Measurements from ENCODE around the gene FRMPD2.
A peak's percentile ranks its signal among the peaks of the same experiment; 100 is the strongest.
"Not testable (repeated sequence)": the region's sequence is repeated elsewhere in the genome, so short reads cannot be mapped to it uniquely, and the experiment has no call there.

FRMPD2 gene

DNA sequence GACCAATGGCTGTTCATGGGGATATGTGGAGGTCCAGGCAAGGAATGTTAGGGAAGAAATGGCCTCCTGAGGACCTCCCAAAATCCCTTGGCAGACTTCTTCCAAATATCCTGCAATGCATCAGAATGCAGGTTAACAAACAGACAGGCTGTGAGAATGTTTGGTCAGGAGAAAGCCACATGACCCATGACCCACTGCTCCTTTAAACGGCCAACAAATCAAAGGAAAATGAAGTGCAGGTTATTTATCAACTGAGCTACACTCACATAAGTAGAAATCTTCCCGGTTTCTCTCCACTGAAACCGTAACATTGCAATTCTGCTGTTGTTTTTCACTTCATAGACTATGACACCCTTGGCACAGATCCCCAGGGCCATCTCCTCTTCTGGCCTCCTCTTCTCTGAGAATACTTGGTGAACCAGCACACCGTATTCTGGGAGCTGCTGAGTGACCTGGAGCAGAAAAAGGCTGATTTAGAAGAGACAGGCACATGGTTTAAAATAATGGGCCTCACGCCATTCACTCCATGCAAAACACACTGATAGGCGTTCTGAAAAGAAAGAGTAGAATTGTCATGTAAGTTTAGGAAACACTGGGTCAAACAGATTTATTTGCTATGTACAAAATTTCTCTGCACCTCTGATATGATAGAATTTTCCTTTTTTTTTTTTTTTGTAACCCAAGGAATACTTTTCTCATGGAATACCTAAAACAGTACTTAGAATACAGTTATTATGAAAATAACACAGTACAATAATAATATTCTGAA, 67.8 kb downstream of the FRMPD2 start:
- DNase-seq (ENCODE audit: low spot score) (no peak), FAIRE-seq (no peak)

DNA sequence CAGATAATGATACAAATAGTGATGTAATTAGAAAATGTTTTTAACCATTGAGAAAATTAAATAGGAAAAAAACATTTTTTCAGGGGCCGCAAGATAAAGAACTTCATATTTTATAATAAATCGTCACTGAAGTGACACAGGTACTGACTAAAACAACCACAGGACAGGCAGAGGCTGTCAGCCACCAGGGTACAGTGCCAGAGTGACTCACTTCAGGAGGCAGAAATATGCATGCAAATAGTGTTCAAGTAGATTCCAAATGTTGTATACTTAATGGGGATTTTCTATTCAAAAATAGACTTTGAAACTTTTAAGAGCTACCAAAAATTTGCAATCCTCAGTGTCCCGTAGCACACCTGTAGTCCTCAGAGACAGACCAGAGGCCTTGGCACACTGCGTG, 68.6 kb downstream of the FRMPD2 start:
- DNase-seq (ENCODE audit: low spot score) (no peak), FAIRE-seq (no peak)

DNA sequence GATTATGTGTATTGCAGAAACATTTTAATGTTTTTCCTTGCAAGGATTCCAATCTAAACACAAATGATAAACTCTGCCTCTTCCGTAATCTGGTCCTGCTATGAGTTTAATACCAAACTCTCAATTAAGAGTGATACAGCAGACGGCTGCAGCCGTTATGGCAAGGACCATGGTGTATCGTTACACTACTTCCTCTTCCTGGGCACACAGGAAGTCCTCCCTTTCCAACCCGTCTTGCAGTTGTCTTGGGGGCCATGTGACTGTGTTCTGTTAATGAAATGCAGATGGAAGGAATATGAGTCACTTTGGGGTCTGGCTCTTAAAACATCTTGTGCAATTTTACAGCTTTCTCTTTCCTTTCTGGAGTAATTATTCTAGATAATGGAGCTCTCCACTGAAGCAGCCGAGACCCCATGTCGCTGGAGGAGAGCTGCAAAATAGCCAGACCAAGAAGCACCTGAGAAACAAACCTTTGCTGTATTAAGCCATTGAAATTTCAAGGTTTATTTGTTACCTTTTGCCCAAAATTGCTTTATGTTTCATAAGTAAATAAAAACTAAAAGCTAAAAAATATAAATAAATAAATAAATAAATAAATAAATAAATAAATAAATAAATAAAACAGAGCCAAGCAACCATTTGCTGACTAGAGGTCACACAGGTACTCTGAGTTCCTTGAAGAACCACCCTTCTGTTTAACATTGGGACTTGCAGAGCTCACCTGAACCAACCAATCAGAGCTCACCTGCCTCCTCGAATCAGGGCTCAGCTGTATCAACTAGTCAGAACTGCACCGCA, 74.7 kb downstream of the FRMPD2 start:
- FAIRE-seq: no peak
- no peak for DNase-seq (ENCODE audit: low spot score)

DNA sequence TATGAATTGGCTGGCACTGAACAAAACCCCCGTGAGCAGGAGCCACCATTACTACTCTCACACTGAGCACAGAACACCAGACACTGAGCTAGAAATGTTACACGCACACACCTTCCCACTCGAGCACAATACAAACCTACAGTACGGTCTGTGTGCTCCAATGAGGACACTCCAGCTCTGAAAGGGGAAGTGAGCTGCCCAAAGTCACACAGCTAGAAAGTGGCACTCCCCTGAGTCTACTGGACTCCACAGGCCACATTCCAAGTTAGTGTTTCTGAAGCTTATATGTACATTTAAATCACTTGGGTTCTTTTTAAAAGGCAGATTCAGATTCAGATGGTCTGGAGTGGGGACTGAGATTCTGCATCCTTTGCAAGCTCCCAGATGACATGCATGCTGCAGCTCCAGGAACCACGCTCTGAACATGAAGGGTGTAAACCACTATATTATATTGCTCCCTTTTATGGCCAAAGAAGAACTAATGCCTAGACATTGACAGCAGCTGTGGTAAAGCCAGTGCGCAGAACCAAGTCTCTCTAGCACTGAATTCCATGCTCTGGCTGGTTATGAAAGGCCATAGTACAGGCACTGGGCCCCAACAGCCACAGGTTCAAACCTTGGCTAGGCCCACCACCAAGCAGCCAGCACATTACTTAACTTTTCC, 77.1 kb downstream of the FRMPD2 start:
- DNase-seq (ENCODE audit: low spot score) (no peak), FAIRE-seq (peak; percentile 5)

DNA sequence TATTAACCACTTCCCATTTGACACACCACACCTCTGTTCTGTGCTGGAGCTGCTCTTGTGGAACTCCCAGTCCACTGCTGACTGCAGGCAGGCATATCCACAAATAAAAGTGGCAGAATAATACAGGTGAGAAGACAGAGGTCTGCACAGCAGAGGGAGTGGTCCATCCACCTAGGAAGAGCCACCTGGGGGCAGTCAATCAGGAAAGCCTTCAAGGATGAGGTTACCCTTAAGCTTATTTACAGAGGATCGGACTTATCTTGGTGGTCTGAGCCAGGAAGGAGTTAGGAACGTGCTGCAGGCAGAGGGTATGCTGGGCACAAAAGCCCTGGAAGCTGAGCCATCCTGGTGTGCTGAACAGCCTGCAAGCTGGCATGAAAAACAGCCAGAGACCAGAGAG, 78.7 kb downstream of the FRMPD2 start:
- FAIRE-seq (no peak), DNase-seq (ENCODE audit: low spot score) (no peak)

DNA sequence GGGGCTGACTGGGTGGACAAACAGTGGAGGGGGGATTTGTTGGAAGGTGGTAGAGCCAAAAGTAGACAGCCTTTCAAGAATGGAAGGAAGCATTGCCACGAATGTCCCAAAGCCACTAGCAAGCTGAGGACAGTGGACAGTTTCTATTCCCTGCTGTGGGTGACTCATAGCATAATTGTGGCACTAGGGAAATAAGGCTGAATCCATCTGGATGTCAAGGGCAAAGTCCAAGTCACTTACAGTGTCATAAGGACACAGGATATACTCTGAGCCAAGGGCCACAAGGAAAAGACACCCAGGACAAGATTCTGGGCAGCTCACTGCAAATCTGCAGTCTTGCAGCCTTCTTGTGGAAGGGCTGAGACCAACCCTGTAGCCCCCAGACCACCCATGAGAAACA, 79.7 kb downstream of the FRMPD2 start:
- FAIRE-seq: no peak
- no peak for DNase-seq (ENCODE audit: low spot score)

DNA sequence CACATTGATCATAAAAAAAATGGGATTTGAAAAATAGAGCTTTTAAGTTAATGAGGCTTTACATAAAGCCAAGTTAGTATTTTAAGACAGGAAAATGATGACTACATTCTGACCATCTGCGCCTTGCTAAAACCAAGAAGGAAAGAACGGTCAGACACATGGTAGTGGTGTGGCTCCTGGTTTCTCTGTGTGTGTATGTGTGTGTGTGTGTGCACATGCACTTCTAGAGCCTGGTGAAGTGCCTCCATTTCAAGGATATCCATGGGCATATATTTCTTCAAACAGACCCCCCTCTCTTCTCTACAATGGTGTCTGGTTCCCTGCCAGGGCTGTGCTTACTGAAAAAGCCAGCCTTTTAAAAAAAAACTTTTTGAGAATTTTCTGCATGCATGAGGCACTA, 80.9 kb downstream of the FRMPD2 start:
- DNase-seq (ENCODE audit: low spot score) (no peak), FAIRE-seq (no peak)

DNA sequence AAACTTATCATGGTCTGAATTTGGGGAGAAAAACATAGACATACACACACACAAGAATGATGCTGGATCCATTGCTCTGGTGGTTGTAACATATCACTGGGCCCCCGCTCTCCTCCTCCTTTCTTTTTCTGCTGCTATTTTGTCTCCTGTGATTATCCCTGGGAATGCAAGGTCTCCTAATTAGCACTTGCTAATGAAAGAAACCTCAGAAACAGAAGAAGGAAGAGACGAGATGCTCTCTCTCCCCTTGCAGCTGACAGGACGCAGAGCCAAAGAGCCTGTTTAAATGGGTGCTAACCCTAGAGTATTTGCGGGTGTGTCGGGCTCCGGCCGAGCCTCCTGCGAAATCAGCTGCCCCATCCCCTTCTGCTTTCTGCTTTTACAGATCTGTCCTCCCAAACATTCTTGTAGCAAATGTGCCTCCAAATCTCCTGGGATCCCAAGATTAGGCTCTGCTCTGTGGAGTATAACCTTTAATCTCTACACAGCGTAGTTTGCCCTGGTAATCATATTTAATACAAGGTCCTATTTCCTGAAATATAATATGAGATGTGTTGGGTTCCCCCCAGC, 81.5 kb downstream of the FRMPD2 start:
- DNase-seq (ENCODE audit: low spot score) (no peak), FAIRE-seq (no peak)

DNA sequence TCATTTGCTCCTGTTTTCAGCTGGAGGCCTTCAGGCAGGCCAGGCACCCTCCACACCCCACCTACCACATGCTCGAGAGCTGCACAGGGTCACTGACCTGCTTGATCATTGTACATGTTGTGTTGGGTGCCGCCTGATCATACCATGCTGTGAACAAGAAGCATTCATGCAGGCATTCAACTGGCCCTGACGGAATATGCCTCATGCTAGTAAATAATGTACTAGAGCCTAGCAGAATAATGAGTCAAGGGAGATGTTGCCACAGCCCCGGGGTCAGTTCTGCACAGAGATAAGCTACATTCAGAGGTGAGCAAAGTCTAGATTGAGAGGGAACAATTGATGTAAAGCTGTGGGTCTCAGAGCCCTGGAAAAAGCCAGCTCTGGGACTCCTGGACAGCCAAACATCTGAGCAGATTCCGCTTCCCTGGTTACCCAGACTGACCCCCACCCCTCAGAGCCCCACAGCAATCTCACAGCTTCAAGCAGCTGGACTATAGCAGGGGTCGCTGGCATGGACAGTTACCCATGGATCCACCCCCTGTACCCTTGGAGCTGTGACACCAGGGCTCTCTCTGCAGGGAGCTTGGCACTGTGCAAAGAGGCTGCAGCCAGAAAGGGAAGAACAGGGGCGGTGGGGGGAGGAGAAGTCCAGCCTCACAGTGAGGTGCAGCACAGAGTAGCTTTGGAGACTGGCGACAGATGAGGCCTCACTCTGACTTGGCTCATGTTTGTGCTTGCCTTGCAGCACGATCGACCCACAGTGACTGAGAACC, 86.6 kb downstream of the FRMPD2 start:
- no peak for FAIRE-seq
- no peak for DNase-seq (ENCODE audit: low spot score)

DNA sequence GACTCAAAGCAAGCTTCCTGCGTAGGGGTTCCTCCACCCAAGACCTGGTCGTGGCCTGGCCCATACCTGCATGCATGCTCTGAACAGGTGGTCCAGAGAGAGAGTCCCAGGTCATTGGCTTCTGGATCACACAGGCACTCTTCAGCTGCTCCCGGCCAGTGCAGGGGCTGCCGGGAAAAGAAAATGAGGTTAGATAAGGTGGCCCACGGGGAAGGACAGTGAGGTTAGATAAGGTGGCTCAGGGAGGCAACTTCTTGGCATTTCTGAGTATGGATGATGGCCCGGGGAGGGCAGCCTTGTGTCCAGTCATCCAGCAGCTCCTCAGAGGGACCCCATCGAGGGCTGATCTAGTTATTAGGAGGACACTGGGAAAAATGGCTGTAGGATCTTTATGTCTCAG, 87.4 kb downstream of the FRMPD2 start:
- FAIRE-seq (no peak), DNase-seq (ENCODE audit: low spot score) (no peak)

DNA sequence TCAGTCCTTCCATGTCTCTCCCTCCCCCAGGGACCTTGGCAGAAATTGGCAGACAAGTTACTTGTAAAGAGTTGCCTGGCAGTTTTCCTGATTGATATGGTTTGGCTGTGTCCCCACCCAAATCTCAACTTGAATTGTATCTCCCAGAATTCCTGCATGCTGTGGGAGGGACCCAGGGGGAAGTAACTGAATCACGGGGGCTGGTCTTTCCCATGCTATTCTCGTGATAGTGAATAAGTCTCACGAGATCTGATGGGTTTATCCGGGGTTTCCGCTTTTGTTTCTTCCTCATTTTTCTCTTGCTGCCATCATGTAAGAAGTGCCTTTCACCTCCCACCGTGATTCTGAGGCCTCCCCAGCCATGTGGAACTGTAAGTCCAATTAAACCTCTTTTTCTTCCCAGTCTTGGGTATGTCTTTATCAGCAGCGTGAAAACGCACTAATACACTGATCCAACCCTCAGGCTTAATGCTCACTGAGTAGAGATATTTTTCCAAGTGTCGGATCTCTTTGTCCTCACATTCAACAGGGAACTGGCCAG, 88.2 kb downstream of the FRMPD2 start:
- not testable (repeated sequence) for FAIRE-seq; DNase-seq (ENCODE audit: low spot score)

DNA sequence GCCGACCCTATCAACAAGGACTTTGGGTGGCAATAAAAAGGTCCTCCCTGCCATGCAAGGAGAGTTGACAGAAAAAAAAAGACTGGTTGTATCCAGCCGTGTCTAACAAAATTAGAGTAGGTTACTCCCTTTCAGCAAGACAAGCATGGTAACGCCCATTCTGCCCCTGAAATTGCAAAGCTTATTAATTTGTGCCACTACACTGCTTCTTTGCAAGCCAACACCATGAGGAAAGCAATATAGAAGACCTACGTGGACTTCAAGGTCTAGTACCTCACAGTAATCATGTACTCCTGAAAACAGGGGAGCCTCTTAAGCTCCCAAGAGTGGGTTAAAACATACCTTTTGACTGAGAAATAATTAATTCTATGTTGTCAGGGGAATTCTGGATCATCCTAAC, 90.3 kb downstream of the FRMPD2 start:
- DNase-seq (ENCODE audit: low spot score) (no peak), FAIRE-seq (no peak)

DNA sequence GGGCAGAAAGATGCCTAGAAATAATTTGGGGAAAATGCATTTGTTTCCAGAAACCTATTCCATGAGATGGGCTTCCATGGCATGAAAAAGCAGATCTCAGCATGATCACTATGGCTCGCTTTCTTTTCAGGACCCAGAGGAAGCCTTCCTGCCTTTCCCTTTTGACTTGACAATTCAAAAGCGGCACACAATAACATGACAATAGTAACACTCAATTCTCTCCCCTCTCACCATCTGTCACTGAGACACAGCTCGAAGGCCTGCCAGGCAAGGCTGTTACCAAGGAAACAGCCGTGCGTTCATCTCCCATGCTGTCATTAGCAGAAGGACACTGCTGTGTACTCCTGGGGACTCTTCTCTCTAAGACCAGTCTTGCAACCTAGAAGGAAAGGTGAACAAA, 101.8 kb downstream of the FRMPD2 start:
- FAIRE-seq; DNase-seq (ENCODE audit: low spot score): not testable (repeated sequence)

DNA sequence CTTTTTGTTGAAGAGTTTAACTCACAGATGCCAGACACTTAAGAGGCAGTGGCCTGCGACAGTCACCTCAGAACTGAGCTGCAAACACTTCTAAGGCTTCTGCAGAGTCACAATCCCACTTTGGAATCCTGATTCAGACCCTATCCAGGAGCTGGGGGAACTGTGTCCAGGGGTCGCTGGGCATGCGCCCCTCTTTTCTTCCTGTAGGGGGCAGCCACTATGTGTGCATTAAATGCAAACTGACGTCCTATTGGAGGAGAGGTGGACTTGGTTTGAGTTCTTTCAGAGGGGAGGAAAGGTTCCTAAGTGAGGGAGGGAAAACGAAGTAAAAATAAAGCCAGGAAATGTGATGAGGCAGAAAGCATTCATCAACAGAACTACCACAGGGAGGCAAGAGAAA, 113.8 kb downstream of the FRMPD2 start:
- not testable (repeated sequence) for FAIRE-seq; DNase-seq (ENCODE audit: low spot score)

DNA sequence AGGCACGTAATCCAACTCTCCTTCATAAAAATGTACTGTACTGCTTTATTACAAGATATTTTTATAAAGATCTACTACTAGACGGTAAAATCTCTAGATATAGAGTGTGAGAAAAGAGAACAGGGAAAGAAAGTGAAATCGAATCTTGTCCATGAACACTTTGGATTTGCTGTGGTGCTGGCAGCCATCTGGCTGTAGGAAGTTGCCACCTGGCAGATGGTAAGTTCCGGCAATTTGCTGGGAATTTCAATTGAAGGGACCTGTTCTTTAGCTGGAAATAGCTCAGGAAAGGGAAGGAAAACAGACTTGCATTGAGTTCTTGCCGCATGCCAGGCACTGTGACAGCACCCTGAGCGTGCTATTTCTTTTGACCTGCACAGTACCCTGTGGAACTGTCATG, 114.3 kb downstream of the FRMPD2 start:
- DNase-seq (ENCODE audit: low spot score); FAIRE-seq: not testable (repeated sequence)

DNA sequence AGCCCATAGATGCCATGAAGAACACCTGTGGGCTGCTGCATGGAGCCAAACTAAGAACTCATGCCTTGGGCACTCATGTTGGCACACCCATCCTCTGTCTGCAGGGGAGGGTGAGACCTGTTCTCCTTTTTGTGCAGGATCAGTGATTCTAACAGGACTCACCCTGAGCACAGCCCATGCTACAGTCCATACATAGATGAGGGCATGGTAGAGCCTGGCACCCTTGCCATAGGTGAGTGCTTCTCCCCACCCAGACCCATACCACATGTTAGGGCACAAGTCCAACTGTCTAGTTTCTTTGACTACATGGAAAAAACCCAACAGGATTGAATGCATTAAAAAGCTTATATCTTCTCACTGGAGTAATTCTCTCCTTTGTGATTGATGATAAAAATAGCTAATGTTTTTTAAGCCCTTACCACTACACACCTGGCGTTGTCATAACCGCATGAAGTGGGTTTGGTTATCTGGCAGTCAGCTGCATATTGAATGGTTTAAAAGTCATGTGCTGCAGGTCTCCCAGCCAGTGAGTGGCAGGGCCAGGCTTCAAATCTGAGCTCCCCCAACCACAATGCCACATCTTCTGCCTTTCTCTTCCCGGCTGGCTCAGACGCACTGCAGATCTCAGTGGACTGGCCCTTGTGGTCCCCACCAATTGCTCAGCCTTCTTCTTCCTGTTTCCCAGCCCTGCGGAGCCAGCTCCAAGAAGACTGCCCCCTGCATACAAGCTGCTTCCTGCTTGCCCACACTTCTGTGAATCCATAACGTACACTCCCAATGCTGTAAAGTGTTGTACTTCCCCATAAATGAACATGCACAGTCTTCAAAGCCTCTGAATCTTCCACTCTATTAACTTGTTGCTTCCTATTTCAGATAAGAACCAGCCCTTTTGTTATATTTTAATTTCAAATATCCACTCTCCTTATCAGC, 120.0 kb downstream of the FRMPD2 start:
- not testable (repeated sequence) for DNase-seq (ENCODE audit: low spot score); FAIRE-seq

DNA sequence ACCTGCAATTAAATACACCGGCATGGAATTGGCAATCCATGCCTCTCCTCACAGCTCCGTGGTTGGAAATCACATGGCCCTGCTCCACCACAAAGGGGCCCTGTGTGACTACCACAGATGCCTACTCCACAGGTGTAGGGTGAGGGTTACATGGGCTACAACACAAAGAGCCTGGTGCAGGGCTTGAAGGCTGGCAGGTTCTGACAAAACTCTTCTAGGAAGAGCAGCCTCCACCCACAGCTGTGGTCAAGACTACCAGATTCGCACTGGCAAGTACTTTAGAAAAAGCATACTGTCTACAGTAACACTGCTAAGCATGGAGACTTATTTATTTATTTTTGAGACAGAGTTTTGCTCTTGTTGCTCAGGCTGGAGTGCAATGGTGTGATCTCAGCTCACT, 126.9 kb downstream of the FRMPD2 start:
- FAIRE-seq; DNase-seq (ENCODE audit: low spot score): not testable (repeated sequence)

DNA sequence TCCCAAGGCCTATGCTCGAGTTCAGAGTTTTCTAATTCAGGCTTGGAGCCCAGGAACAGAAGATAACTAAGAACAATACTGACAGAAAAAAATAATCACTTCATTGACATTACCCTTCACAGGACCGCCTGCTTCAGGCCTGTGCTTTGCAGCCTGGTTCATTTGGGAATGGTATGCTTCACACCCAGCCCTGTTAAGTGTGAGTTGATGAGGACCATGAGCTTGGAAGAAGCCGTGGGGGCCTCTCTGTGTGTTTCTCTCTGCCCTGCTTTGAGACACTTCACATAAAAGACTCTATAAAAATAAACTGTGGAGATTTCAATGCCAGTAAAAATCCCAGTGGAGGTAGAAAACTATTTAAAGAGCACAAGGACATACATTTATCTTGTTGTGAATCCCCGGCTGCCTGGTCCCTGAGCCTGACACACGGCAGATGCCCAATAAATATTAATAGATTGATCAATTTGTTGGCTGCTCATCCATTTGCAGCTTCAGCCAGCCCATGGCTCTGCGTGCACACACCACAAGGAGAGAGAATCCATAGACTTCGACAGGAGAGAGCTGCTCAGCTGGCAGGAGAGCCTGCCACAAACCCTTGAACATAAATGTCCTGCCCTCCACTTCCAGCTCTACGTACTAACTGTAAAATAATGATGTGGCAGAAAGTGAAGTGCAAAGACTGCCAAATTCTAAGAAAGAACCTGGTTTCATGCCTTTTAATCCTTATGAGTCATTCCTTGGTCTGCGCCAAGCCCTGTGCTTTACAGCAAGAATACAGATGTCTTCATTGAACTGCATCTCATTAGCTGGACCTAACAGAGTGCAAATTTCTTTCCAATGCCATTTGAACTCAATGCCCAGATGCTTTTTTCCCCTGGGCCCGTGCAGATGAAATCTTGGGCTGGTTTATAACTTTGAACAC, 130.5 kb downstream of the FRMPD2 start:
- not testable (repeated sequence) for DNase-seq (ENCODE audit: low spot score); FAIRE-seq

All from urothelium cell line (cell line).